Measurements from ENCODE around the gene PRR15. TPM values are rescaled to one million over a fixed set of nuclear protein-coding genes. Genes with fewer than 3 reads are reported as not detected.

PRR15 gene
- total RNA-seq, 1 experiment from 2014 or later, result 22.6 TPM

GRCh38 chr7:29539471-29539870 lies 24.2 kb upstream of the PRR15 start:
- POLR2A ChIA-PET, result interaction anchor here (0.6 kb wide), 1 partner anchor 49 kb away, joined by 5 read pairs; no protein-coding TSS in a partner anchor
- TF ChIP-seq CTCF (IDR thresholded peaks at IDR 0.05; ENCODE audit: insufficient read depth in 1 of 2, low read depth in 1 of 2, low read length in 1 of 2, severe bottlenecking in 1 of 2, unreplicated experiment in 1 of 2), result no peak
- Mint-ChIP-seq H3K4me1 (ENCODE audit: low read depth, unreplicated experiment) (peaks cover 11% of the 10 kb centered on the region), H3K9me3 (ENCODE audit: unreplicated experiment) (peaks cover 13% of the 10 kb centered on the region), H3K27me3 (ENCODE audit: insufficient read depth, unreplicated experiment) (no peaks in the 10 kb centered on the region), H3K36me3 (ENCODE audit: insufficient read depth, unreplicated experiment) (no peaks in the 10 kb centered on the region), H3K4me3 (ENCODE audit: unreplicated experiment) (no peak overlapping the region), H3K27ac (ENCODE audit: unreplicated experiment) (no peak overlapping the region)
- CTCF ChIA-PET, result no interaction called here
- intact Hi-C loops (cut with micrococcal nuclease; ENCODE audit: unreplicated experiment), result no loop called here
- Histone ChIP-seq H3K36me3 (ENCODE audit: control insufficient read depth, insufficient read depth, low read length) (no peaks in the 10 kb centered on the region), H3K4me1 (no peaks in the 10 kb centered on the region), H3K9me3 (no peaks in the 10 kb centered on the region), H3K4me3 (ENCODE audit: low read depth, low read length) (no peak overlapping the region), H3K27me3 (replicated peaks; ENCODE audit: control insufficient read depth, insufficient read depth, low read length) (no peaks in the 10 kb centered on the region)
- BruUV-seq (replicated peaks), result no TSS peak
- no peak for DNase-seq

GRCh38 chr7:29547421-29547820 lies 16.2 kb upstream of the PRR15 start:
- Histone ChIP-seq H3K9me3 (no peaks in the 10 kb centered on the region), H3K36me3 (ENCODE audit: control insufficient read depth, insufficient read depth, low read length) (no peaks in the 10 kb centered on the region), H3K4me1 (no peaks in the 10 kb centered on the region), H3K4me3 (ENCODE audit: low read depth, low read length) (no peak overlapping the region), H3K27me3 (replicated peaks; ENCODE audit: control insufficient read depth, insufficient read depth, low read length) (no peaks in the 10 kb centered on the region)
- H3K27me3 Mint-ChIP-seq (ENCODE audit: insufficient read depth, unreplicated experiment), result no peaks in the 10 kb centered on the region
- BruUV-seq (replicated peaks), result no TSS peak
- no peak overlapping the region for H3K27ac Mint-ChIP-seq (ENCODE audit: unreplicated experiment)
- intact Hi-C loops (cut with micrococcal nuclease; ENCODE audit: unreplicated experiment), result no loop called here
- TF ChIP-seq CTCF (IDR thresholded peaks at IDR 0.05; ENCODE audit: insufficient read depth in 1 of 2, low read depth in 1 of 2, low read length in 1 of 2, severe bottlenecking in 1 of 2, unreplicated experiment in 1 of 2), result no peak
- ChIA-PET CTCF (no interaction called here), POLR2A (no interaction called here)
- no peaks in the 10 kb centered on the region for H3K36me3 Mint-ChIP-seq (ENCODE audit: insufficient read depth, unreplicated experiment)
- DNase-seq, result no peak
- H3K9me3 Mint-ChIP-seq (ENCODE audit: unreplicated experiment), result peaks cover 13% of the 10 kb centered on the region
- no peaks in the 10 kb centered on the region for H3K4me1 Mint-ChIP-seq (ENCODE audit: low read depth, unreplicated experiment)
- no peak overlapping the region for H3K4me3 Mint-ChIP-seq (ENCODE audit: unreplicated experiment)

- no peak for DNase-seq
- Mint-ChIP-seq H3K4me1 (ENCODE audit: low read depth, unreplicated experiment) (no peaks in the 10 kb centered on the region), H3K36me3 (ENCODE audit: insufficient read depth, unreplicated experiment) (no peaks in the 10 kb centered on the region), H3K27me3 (ENCODE audit: insufficient read depth, unreplicated experiment) (no peaks in the 10 kb centered on the region), H3K9me3 (ENCODE audit: unreplicated experiment) (no peaks in the 10 kb centered on the region), H3K4me3 (ENCODE audit: unreplicated experiment) (no peak overlapping the region), H3K27ac (ENCODE audit: unreplicated experiment) (no peak overlapping the region)
- Histone ChIP-seq H3K27me3 (replicated peaks; ENCODE audit: control insufficient read depth, insufficient read depth, low read length) (no peaks in the 10 kb centered on the region), H3K36me3 (ENCODE audit: control insufficient read depth, insufficient read depth, low read length) (no peaks in the 10 kb centered on the region), H3K9me3 (no peaks in the 10 kb centered on the region), H3K4me3 (ENCODE audit: low read depth, low read length) (no peak overlapping the region), H3K4me1 (no peaks in the 10 kb centered on the region)
- BruUV-seq (replicated peaks), result no TSS peak
- CTCF ChIA-PET, result no interaction called here
- intact Hi-C loops (cut with micrococcal nuclease; ENCODE audit: unreplicated experiment), result no loop called here
- POLR2A ChIA-PET, result interaction anchor here (0.5 kb wide), 1 partner anchor 15 kb away, joined by 3 read pairs; the partner anchor contains the start of gene PRR15
- no peak for TF ChIP-seq CTCF (IDR thresholded peaks at IDR 0.05; ENCODE audit: insufficient read depth in 1 of 2, low read depth in 1 of 2, low read length in 1 of 2, severe bottlenecking in 1 of 2, unreplicated experiment in 1 of 2)
These were observed 14.8 kb upstream of the PRR15 start for GRCh38 chr7:29548823-29549222.

Data from Caco-2 (cell line).